Measurements from ENCODE around the gene RNF223.
"Not testable (repeated sequence)": the region's sequence is repeated elsewhere in the genome, so short reads cannot be mapped to it uniquely, and the experiment has no call there.

Gene RNF223

GRCh38 chr1:1101503-1101902 is 27.4 kb upstream of the RNF223 start:
- Histone ChIP-seq H3K4me3 (ENCODE audit: low read depth in 1 of 2, low read length in 1 of 2) (no peak overlapping the region), H3K9me3 (no peaks in the 10 kb centered on the region), H3K27ac (no peak overlapping the region), H3K36me3 (no peaks in the 10 kb centered on the region), H3K4me1 (ENCODE audit: control insufficient read depth in 1 of 2, insufficient read depth in 1 of 2, low read depth in 1 of 2, low read length in 1 of 2) (no peaks in the 10 kb centered on the region), H3K27me3 (no peaks in the 10 kb centered on the region)
- no peak for TF ChIP-seq CTCF (IDR thresholded peaks at IDR 0.05)

GRCh38 chr1:1100296-1100695 is 26.2 kb upstream of the RNF223 start:
- no peaks in the 10 kb centered on the region for H3K9me3 ChIP-seq
- no peak overlapping the region for H3K27ac ChIP-seq
- no peaks in the 10 kb centered on the region for H3K4me1 ChIP-seq (ENCODE audit: control insufficient read depth in 1 of 2, insufficient read depth in 1 of 2, low read depth in 1 of 2, low read length in 1 of 2)
- no peaks in the 10 kb centered on the region for H3K36me3 ChIP-seq
- H3K4me3 ChIP-seq (ENCODE audit: low read depth in 1 of 2, low read length in 1 of 2): no peak overlapping the region
- TF ChIP-seq CTCF (IDR thresholded peaks at IDR 0.05): no peak
- no peaks in the 10 kb centered on the region for H3K27me3 ChIP-seq

GRCh38 chr1:1099506-1100183 is 25.5 kb upstream of the RNF223 start:
- no peak for TF ChIP-seq CTCF (IDR thresholded peaks at IDR 0.05)
- Histone ChIP-seq H3K27me3 (no peaks in the 10 kb centered on the region), H3K4me3 (ENCODE audit: low read depth in 1 of 2, low read length in 1 of 2) (no peak overlapping the region), H3K4me1 (ENCODE audit: control insufficient read depth in 1 of 2, insufficient read depth in 1 of 2, low read depth in 1 of 2, low read length in 1 of 2) (no peaks in the 10 kb centered on the region), H3K9me3 (no peaks in the 10 kb centered on the region), H3K27ac (no peak overlapping the region), H3K36me3 (no peaks in the 10 kb centered on the region)

- Histone ChIP-seq H3K4me1 (ENCODE audit: control insufficient read depth in 1 of 2, insufficient read depth in 1 of 2, low read depth in 1 of 2, low read length in 1 of 2) (no peaks in the 10 kb centered on the region), H3K36me3 (no peaks in the 10 kb centered on the region), H3K27ac (no peak overlapping the region), H3K27me3 (no peaks in the 10 kb centered on the region), H3K4me3 (ENCODE audit: low read depth in 1 of 2, low read length in 1 of 2) (no peak overlapping the region), H3K9me3 (no peaks in the 10 kb centered on the region)
- no peak for TF ChIP-seq CTCF (IDR thresholded peaks at IDR 0.05)
Measured at GRCh38 chr1:1098681-1099421, 24.7 kb upstream of the RNF223 start.

DNA sequence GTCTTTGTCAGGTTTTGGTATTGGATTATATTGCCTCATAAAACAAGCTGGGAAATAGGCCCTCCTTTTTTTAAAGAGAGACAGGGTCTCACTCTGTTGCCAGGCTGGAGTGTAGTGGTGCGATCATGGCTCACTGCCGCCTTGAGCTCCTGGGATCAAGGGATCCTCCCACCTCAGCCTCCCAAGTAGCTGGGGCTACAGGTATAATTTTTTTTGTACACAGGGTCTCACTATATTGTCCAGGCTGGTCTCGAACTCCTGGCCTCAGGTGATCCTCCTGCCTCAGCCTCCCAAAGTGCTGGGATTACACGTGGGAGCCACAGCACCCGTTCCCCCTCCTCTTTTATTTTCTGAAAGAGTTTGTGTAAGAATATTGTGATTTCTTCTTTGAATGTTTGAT is 22.0 kb upstream of the RNF223 start:
- H3K27me3 ChIP-seq: not testable (repeated sequence)

GRCh38 chr1:1094981-1095380 is 20.9 kb upstream of the RNF223 start:
- Histone ChIP-seq H3K9me3 (no peaks in the 10 kb centered on the region), H3K27me3 (no peaks in the 10 kb centered on the region), H3K4me1 (ENCODE audit: control insufficient read depth in 1 of 2, insufficient read depth in 1 of 2, low read depth in 1 of 2, low read length in 1 of 2) (no peaks in the 10 kb centered on the region), H3K36me3 (no peaks in the 10 kb centered on the region), H3K27ac (no peak overlapping the region), H3K4me3 (ENCODE audit: low read depth in 1 of 2, low read length in 1 of 2) (no peak overlapping the region)
- no peak for TF ChIP-seq CTCF (IDR thresholded peaks at IDR 0.05)

More for the DNA sequence above, 22.0 kb upstream of the RNF223 start:
- not testable (repeated sequence) for H3K27ac ChIP-seq; H3K36me3 ChIP-seq; H3K4me3 ChIP-seq (ENCODE audit: low read depth in 1 of 2, low read length in 1 of 2); H3K9me3 ChIP-seq; H3K4me1 ChIP-seq (ENCODE audit: control insufficient read depth in 1 of 2, insufficient read depth in 1 of 2, low read depth in 1 of 2, low read length in 1 of 2)

Data from neutrophil (primary cell).